H9 (cell line): ENCODE results near the gene CLPX. TPM values are rescaled to one million over a fixed set of nuclear protein-coding genes. Genes with fewer than 3 reads are reported as not detected.
"Not testable (repeated sequence)": the region's sequence is repeated elsewhere in the genome, so short reads cannot be mapped to it uniquely, and the experiment has no call there.

Source experiments
- DNase-seq: peaks from one replicate; pipeline ENCODE4 v3.0.0-alpha.2; 2017
- H2AFZ ChIP-seq: one replicate; pipeline ENCODE4 v1.6.1; 2013; ENCODE audit warnings: mild to moderate bottlenecking, low read length, control low read depth, moderate library complexity
- H2AK5ac ChIP-seq: 2 replicates; pipeline ENCODE4 v1.6.1; 2013; ENCODE audit warnings: low read length, control low read depth, mixed read lengths; ENCODE audit not compliant: insufficient read length
- H2BK120ac ChIP-seq: one replicate; pipeline ENCODE4 v1.6.1; 2013; ENCODE audit warnings: low read depth, mild to moderate bottlenecking, low read length, control low read depth, inconsistent platforms; ENCODE audit not compliant: poor library complexity, severe bottlenecking
- H2BK12ac ChIP-seq: 2 replicates; pipeline ENCODE4 v1.6.1; 2013; ENCODE audit warnings: low read length, control low read depth, mixed read lengths, low read depth; ENCODE audit not compliant: insufficient read length
- H2BK15ac ChIP-seq: 2 replicates; pipeline ENCODE4 v1.6.1; 2013; ENCODE audit warnings: low read depth, low read length, control low read depth
- H2BK20ac ChIP-seq: one replicate; pipeline ENCODE4 v1.6.1; 2013; ENCODE audit warnings: low read depth, mild to moderate bottlenecking, low read length, control low read depth, inconsistent platforms; ENCODE audit not compliant: poor library complexity, severe bottlenecking
- H2BK5ac ChIP-seq: 2 replicates; pipeline ENCODE4 v1.6.1; 2013; ENCODE audit warnings: low read length, control low read depth, mixed read lengths; ENCODE audit not compliant: insufficient read length
- H3K14ac ChIP-seq: 2 replicates; pipeline ENCODE4 v1.6.1; 2013; ENCODE audit warnings: low read length, control low read depth; ENCODE audit not compliant: insufficient read depth
- H3K18ac ChIP-seq: 2 replicates; pipeline ENCODE4 v1.6.1; 2013; ENCODE audit warnings: low read depth, mild to moderate bottlenecking, mixed read lengths, low read length, control low read depth; ENCODE audit not compliant: insufficient read length
- H3K23ac ChIP-seq: 2 replicates; pipeline ENCODE4 v1.6.1; 2013; ENCODE audit warnings: low read length, control low read depth, mixed read lengths, low read depth; ENCODE audit not compliant: insufficient read length
- H3K23me2 ChIP-seq: 2 replicates; pipeline ENCODE4 v1.6.1; 2013; ENCODE audit warnings: low read depth, mild to moderate bottlenecking, mixed read lengths, low read length, control low read depth; ENCODE audit not compliant: insufficient read length, poor library complexity, severe bottlenecking
- H3K27ac ChIP-seq: 2 replicates; pipeline ENCODE4 v1.5.1; 2013; ENCODE audit warnings: low read length, control low read depth, mixed read lengths, low read depth; ENCODE audit not compliant: insufficient read length
- H3K27me3 ChIP-seq: 2 replicates; pipeline ENCODE4 v1.6.1; 2013; ENCODE audit warnings: low read length, control low read depth, inconsistent platforms; ENCODE audit not compliant: insufficient read depth
- H3K4ac ChIP-seq: 2 replicates; pipeline ENCODE4 v1.6.1; 2013; ENCODE audit warnings: low read depth, mild to moderate bottlenecking, control low read depth, inconsistent platforms, low read length, moderate library complexity
- H3K4me1 ChIP-seq: 2 replicates; pipeline ENCODE4 v1.6.1; 2013; ENCODE audit warnings: low read length, control low read depth, inconsistent platforms; ENCODE audit not compliant: insufficient read depth
- H3K4me2 ChIP-seq: 2 replicates; pipeline ENCODE4 v1.6.1; 2013; ENCODE audit warnings: low read length, control low read depth, mixed read lengths; ENCODE audit not compliant: insufficient read length, insufficient read depth
- H3K56ac ChIP-seq: 2 replicates; pipeline ENCODE4 v1.6.1; 2013; ENCODE audit warnings: low read depth, mild to moderate bottlenecking, mixed read lengths, low read length, control low read depth; ENCODE audit not compliant: insufficient read length
- H3K79me1 ChIP-seq: 2 replicates; pipeline ENCODE4 v1.6.1; 2013; ENCODE audit warnings: low read depth, mild to moderate bottlenecking, moderate library complexity, low read length, control low read depth, inconsistent platforms; ENCODE audit not compliant: insufficient read depth, poor library complexity, severe bottlenecking
- H3K79me2 ChIP-seq: 2 replicates; pipeline ENCODE4 v1.6.1; 2013; ENCODE audit warnings: low read length, control low read depth, inconsistent platforms; ENCODE audit not compliant: insufficient read depth
- H3K9ac ChIP-seq: 2 replicates; pipeline ENCODE4 v1.6.1; 2013; ENCODE audit warnings: low read length, control low read depth, mixed read lengths; ENCODE audit not compliant: insufficient read length; ENCODE audit errors: extremely low read depth
- H3K9me3 ChIP-seq: one replicate; pipeline ENCODE4 v1.6.1; 2013; ENCODE audit warnings: low read depth, low read length, inconsistent platforms; ENCODE audit not compliant: control insufficient read depth
- H3T11ph ChIP-seq: one replicate; pipeline ENCODE4 v1.6.1; 2013; ENCODE audit warnings: mild to moderate bottlenecking, low read length, control low read depth, inconsistent platforms
- H4K20me1 ChIP-seq: one replicate; pipeline ENCODE4 v1.6.1; 2013; ENCODE audit not compliant: control insufficient read depth, insufficient read length, insufficient read depth
- H4K5ac ChIP-seq: 2 replicates; pipeline ENCODE4 v1.6.1; 2013; ENCODE audit warnings: low read depth, mild to moderate bottlenecking, mixed read lengths, low read length, control low read depth; ENCODE audit not compliant: insufficient read length
- H4K8ac ChIP-seq: replicated peaks from 2 replicates; pipeline ENCODE4 v1.6.1; 2013; ENCODE audit warnings: low read length, control low read depth, mixed read lengths, low read depth; ENCODE audit not compliant: insufficient read length
- H4K91ac ChIP-seq: 2 replicates; pipeline ENCODE4 v1.6.1; 2013; ENCODE audit warnings: low read depth, mild to moderate bottlenecking, moderate library complexity, mixed read lengths, low read length, control low read depth; ENCODE audit not compliant: insufficient read length
- H3K27ac Mint-ChIP-seq, 3 experiments: 2 replicates in 2 of 3; 3 replicates in 1 of 3; pipeline ENCODE4 v1.8.0; 2020 to 2021; ENCODE audit warnings: mixed read lengths in 3 of 3, mild to moderate bottlenecking in 1 of 3, moderate library complexity in 1 of 3
- H3K27me3 Mint-ChIP-seq: 2 replicates; pipeline ENCODE4 v1.8.0; 2021; ENCODE audit warnings: low read depth, mild to moderate bottlenecking, moderate library complexity, mixed read lengths
- H3K36me3 Mint-ChIP-seq, 3 experiments: 2 replicates in 2 of 3; 3 replicates in 1 of 3; pipeline ENCODE4 v1.8.0; 2020 to 2021; ENCODE audit warnings: low read depth in 3 of 3, mixed read lengths in 3 of 3; ENCODE audit not compliant: insufficient read depth in 1 of 3
- H3K4me1 Mint-ChIP-seq, 2 experiments: 2 replicates each; pipeline ENCODE4 v1.8.0; 2020; ENCODE audit warnings: mixed read lengths in 2 of 2
- H3K4me3 Mint-ChIP-seq, 2 experiments: 2 replicates in 1 of 2; 3 replicates in 1 of 2; pipeline ENCODE4 v1.8.0; 2020 to 2021; ENCODE audit warnings: mild to moderate bottlenecking in 2 of 2, mixed read lengths in 2 of 2, moderate library complexity in 1 of 2
- H3K9me3 Mint-ChIP-seq, 2 experiments: 2 replicates in 1 of 2; 3 replicates in 1 of 2; pipeline ENCODE4 v1.8.0; 2020; ENCODE audit warnings: mild to moderate bottlenecking in 2 of 2, mixed read lengths in 2 of 2, moderate library complexity in 1 of 2
- WGBS: extraction: QIAGEN DNeasy Blood & Tissue Kit; methylation state at CpG from one replicate; pipeline ENCODE4 v1.1.7; 2013; ENCODE audit warnings: missing lambda C conversion rate, low lambda C conversion rate, mixed read lengths; ENCODE audit not compliant: insufficient read length; ENCODE audit errors: extremely low coverage; 5-methylcytosine and 5-hydroxymethylcytosine counted together
- total RNA-seq: library from RNA; stranded (reverse); gene quantifications from 2 replicates; pipeline ENCODE4 v1.2.1, GENCODE V29; 2021

CLPX gene
- total RNA-seq, 1 experiment from 2014 or later = 55.8 TPM

DNA sequence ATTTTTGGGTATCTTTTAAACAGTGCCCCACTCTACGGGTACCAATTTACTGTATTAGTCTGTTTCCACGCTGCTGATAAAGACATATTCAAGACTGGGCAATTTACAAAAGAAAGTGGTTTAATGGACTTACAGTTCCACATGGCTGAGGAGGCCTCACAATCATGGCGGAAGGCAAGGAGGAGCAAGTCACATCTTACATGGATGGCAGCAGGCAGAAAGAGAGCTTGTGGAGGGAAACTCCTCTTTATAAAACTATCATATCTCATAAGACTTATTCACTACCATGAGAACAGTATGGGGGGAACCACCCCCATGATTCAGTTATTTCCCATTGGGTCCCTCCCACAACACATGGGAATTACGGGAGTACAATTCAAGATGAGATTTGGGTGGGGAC, 47.2 kb downstream of the CLPX start:
- not testable (repeated sequence) for H3K4ac ChIP-seq, H3K4me3 Mint-ChIP-seq, H2AK5ac ChIP-seq, H3K18ac ChIP-seq, H3K27ac ChIP-seq, H3K4me1 ChIP-seq, H3K4me2 ChIP-seq, H2BK5ac ChIP-seq, H3K56ac ChIP-seq, H3K23ac ChIP-seq, H2BK20ac ChIP-seq, H3K14ac ChIP-seq, H4K8ac ChIP-seq, H3K79me1 ChIP-seq, H3K27me3 ChIP-seq, H2BK12ac ChIP-seq, H3K79me2 ChIP-seq, H2AFZ ChIP-seq, H4K20me1 ChIP-seq, H4K91ac ChIP-seq, H3K23me2 ChIP-seq, H2BK120ac ChIP-seq, H3K4me1 Mint-ChIP-seq, H3T11ph ChIP-seq, H2BK15ac ChIP-seq, H4K5ac ChIP-seq, H3K9ac ChIP-seq, H3K27ac Mint-ChIP-seq, DNase-seq
- peaks cover 11 to 28% (median 23%) of the 10 kb centered on the region in 3 experiments for H3K36me3 Mint-ChIP-seq
- H3K9me3 Mint-ChIP-seq = peaks cover 43 to 45% of the 10 kb centered on the region in 2 experiments
- peaks cover 14% of the 10 kb centered on the region for H3K9me3 ChIP-seq
- WGBS = no CpG with 5 or more reads among the region's 4 CpGs
- peaks cover 11% of the 10 kb centered on the region for H3K27me3 Mint-ChIP-seq

DNA sequence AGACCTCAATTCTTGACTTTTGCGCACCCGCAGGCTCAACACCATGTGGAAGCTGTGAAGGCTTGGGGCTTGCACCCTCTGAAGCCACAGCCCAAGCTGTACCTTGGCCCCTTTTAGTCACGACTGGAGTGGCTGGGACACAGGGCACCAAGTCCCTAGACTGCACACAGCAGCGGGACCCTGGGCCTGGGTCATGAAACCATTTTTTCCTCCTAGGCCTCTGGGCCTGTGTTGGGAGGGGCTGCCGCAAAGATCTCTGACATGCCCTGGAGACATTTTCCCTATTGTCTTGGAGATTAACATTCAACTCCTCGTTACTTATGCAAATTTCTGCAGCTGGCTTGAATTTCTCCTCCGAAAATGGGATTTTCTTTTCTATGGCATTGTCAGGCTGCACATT, 48.1 kb downstream of the CLPX start:
- no CpG with 5 or more reads among the region's 7 CpGs for WGBS
- not testable (repeated sequence) for DNase-seq, H3K4me2 ChIP-seq, H4K5ac ChIP-seq, H3K23ac ChIP-seq, H2BK120ac ChIP-seq, H3K4ac ChIP-seq, H3K79me2 ChIP-seq, H3K27me3 ChIP-seq, H3K9ac ChIP-seq, H4K8ac ChIP-seq, H3K27ac Mint-ChIP-seq, H2BK5ac ChIP-seq, H2AFZ ChIP-seq, H3T11ph ChIP-seq, H4K20me1 ChIP-seq, H4K91ac ChIP-seq, H3K4me3 Mint-ChIP-seq, H3K23me2 ChIP-seq, H3K56ac ChIP-seq, H3K14ac ChIP-seq, H2AK5ac ChIP-seq, H2BK12ac ChIP-seq, H3K79me1 ChIP-seq, H3K4me1 ChIP-seq, H3K27ac ChIP-seq, H3K18ac ChIP-seq, H2BK15ac ChIP-seq, H2BK20ac ChIP-seq
- peaks cover 11 to 28% (median 23%) of the 10 kb centered on the region in 3 experiments for H3K36me3 Mint-ChIP-seq
- H3K9me3 Mint-ChIP-seq = peaks cover 43 to 45% of the 10 kb centered on the region in 2 experiments
- H3K4me1 Mint-ChIP-seq = peaks cover 2 to 14% of the 10 kb centered on the region in 2 experiments; a peak in 3 of 4 replicates
- H3K27me3 Mint-ChIP-seq = peaks cover 11% of the 10 kb centered on the region
- H3K9me3 ChIP-seq = peaks cover 14% of the 10 kb centered on the region
